Hepatic stellate cell (primary cell): ENCODE measurements around the gene SYTL3.

Experiments used
- DNase-seq: peaks from one replicate; pipeline ENCODE4 v3.0.0; 2011; ENCODE audit warnings: low spot score

Gene SYTL3

DNA sequence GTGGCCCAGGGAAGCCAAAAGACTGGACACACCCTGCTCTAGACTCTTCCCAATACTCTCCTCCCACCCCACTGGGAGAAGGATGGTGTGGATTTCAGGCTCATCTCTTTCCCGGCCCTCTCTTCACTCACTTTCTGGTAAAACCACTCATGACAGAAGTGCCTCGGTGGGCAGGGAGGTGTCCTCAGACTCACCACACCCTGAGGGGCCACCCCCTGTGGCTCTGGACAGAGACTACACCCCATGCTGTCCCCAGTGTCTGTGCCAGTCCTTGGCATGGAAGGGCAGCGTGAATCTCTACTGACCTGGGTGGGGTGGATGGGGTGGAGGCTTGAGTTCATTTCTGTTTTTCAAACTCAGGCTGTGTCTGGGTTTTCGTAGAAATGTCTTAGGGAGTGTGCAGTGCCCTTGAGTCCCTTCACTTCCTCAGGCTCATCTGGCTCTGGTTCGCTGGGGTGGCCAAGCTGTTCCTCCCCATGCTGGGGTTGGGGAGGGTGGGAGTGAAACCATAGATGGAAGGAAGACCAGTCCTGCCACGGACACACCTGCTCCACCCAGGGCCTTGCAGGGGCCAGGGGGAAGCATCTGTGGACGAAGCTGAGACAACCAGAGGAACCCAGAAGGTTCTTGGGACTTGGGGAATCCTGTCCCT is 110.2 kb downstream of the SYTL3 start:
- DNase-seq: no peak

DNA sequence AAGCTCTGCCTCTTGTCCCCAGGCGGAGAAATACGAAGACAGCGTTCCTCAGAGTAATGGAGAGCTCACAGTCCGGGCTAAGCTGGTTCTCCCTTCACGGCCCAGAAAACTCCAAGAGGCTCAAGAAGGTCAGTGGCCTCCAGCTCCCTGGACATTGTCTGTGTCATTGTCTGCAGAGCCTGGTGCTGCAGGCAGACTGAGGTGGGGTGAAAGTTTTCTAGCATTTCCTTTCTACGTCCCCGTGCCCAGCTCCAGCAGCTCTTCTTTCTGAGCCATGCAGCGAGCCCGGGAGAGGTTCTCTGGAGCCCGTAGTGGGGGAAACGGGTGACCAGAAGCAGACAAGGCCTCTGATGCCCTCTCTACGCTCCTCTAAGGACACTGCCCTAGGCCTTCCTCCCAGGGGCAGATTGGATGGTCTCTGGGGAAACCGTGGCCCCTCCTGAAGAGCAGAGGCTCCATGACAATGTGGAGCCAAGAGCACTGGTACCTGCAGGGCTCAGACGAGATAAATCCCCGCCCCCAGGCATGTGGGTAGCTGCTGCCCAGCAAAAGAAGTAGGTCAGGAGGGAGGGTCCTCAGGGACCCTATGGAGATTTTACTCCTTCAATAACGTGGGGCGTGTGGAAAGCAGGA is 110.9 kb downstream of the SYTL3 start:
- no peak for DNase-seq

DNA sequence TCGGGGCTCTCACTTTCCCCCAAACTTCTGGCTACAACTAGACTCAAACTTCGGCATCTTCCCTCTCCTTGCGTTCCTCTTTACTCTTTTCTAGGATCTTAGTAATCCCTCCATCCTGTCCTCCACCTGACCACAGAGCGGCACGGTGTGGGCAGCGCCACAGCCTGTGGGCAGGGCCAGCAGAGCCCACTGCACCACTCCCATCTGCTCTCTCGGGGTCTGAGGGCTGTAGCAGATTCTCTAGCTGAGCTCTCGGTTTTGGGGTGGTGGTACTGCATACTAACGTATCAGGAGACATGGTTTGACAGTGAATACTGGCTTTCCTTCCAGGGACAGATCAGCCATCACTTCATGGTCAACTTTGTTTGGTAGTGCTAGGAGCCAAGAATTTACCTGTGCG is 111.9 kb downstream of the SYTL3 start:
- no peak for DNase-seq

DNA sequence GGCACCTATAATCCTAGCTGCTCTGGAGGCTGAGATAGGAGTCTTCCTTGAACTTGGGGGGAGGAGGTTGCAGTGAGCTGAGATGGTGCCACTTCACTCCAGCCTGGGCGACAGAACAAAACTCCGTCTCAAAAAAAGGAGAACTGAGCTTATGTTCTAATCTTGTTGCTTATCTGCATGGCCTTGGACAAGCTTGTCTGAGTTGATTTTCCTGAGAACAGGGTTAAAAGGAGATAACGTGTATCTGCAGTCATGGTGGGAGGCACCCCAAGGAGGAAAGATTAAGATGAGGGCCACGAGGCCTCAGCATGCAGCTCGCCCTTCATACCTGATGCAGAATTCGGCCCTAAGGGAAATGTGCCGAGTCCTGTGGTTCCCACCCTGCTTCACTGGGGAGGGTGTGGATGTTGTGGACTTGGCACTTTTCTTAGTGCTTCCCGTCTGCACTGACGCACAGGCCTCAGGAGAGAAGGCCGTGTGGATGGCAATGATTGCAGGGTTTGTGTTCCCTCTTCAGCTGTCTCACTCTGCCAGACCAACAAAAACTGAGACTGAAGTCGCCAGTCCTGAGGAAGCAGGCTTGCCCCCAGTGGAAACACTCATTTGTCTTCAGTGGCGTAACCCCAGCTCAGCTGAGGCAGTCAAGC is 113.1 kb downstream of the SYTL3 start:
- no peak for DNase-seq

DNA sequence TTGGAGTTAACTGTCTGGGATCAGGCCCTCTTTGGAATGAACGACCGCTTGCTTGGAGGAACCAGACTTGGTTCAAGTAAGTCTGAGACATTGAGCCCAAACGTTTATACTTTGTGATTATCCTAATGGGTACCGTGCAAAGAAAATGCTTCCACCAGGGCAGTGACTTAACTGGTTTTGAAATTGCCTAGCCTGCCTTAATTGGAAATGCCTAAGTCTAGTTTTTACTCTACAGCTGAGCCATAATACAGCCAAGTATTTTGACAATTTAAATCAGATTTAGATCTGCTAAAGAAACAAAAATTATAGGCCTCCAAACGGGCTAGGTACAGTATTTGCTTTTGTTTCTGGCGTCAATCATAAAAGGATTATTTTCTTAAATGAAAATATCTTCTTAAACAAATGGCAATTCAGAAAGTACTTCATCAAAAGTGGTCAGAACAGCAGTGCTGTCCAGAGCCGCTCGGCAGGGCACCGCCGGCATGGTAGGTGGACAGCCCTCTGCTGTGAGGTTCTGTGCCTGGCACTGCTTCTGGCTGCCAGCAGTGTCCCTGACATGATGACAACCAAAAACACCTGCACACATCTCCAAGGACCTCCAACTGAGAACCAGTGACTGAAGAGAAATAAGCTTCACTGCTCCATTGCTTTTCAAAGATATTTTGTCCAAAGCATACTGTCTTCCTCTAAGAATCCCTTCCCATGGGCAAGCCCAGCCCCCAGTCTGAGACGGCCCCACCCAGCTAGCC is 113.8 kb downstream of the SYTL3 start:
- no peak for DNase-seq

DNA sequence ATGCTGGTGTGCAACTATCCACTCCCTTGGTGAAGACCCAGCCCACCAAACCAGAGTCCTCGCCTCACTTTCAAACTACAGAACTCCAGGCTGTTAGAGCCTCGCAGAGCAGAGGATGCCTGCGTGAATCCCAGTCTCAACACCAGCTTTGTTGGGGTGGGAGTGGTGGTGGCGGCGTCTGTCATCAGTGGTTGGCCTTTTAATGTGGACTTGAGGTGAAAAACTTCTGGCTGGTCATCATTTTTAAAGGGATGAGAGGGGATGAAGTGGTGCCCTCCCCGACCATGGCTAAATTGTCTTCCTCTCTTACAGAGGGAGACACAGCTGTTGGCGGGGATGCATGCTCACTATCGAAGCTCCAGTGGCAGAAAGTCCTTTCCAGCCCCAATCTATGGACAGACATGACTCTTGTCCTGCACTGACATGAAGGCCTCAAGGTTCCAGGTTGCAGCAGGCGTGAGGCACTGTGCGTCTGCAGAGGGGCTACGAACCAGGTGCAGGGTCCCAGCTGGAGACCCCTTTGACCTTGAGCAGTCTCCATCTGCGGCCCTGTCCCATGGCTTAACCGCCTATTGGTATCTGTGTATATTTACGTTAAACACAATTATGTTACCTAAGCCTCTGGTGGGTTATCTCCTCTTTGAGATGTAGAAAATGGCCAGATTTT is 114.5 kb downstream of the SYTL3 start:
- DNase-seq: no peak

DNA sequence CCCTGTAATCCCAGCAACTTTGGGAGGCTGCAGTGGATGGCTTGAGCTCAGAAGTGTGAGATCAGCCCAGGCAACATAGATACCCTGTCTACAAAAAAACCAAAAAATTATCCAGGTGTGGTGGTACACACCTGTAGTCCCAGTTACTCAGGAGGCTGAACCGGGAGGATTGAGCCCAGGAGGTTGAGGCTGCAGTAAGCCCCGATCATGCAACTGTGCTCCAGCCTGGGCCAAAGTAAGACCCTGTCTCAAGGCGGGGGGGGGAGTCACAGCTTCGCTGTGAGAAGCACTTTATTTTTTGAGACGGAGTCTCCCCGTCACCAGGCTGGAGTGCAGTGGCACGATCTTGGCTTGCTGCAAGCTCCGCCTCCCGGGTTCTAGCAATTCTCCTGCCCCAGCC is 115.1 kb downstream of the SYTL3 start:
- DNase-seq: no peak

DNA sequence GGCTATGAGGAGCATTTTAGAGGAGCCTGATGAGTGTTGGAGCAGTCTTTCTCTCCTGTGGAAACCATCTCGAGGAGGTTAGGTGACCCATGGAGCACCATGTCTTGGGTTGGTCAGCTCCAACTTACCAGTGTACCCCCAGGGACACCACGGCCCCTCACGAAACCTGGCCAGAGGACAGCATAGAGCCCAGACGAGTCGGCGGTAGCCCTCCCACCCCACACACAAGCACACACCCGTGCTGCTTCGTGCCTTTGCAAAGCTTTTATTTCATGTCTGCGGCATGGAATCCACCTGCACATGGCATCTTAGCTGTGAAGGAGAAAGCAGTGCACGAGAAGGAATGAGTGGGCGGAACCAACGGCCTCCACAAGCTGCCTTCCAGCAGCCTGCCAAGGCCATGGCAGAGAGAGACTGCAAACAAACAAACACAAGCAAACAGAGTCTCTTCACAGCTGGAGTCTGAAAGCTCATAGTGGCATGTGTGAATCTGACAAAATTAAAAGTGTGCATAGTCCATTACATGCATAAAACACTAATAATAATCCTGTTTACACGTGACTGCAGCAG is 115.7 kb downstream of the SYTL3 start:
- DNase-seq: no peak

DNA sequence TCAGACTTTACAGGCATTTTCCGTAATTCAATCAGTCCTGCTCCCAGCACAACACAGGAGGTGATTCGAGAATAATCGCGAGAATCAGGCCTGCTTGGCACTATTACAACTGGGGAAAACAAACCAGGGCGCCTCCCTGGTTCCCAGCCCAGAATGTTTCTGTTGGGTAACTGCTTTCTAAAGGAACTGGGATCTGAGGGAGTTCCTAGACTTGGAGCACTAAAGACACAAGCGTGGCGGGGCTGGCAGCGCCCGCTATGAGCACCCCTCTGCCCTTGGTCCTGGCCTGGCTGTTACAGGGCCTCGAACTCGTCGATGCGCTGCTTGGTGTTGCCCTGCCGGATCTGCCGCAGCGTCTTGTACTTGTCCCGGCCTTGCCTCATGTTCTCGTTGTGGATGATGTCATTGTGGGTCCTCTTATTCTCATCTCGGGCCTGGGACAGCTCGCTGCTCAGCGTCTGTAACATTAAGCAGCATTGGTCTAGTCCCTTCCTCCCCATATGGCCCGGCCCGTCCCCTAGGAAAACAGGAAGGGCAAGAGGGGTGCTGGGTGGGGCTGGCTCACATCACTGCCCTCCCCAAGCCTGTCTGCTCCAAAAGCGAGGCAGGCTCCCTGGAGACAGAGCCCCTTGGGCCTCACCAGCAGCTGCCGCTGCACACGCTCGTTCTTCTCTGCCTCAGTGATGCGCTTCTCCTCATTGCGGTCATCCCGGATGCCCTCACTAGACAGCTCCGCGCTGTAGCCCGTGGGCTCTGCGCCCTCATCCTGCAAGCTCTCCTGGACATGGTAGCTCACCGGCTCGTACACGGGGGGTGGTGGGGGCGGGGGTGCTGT is 117.0 kb downstream of the SYTL3 start:
- DNase-seq: no peak

DNA sequence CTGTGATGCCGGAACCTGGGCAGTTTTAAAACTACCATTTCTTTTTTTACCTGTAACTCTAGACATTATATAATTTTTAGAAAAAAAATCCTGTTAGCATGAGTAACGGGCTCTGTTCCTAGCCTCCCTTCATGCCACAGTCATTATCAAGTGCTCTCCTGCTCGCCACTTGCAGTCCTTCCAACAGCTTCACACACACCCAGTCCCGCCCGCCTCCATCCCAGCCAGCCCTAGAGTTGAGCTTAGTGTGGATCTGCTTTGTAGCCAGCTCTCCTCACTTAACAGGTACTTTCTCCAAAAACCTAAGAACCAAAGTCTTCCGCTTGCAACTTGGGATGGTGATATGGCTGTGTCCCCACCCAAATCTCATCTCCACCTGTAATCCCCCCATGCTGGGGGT is 117.9 kb downstream of the SYTL3 start:
- no peak for DNase-seq

DNA sequence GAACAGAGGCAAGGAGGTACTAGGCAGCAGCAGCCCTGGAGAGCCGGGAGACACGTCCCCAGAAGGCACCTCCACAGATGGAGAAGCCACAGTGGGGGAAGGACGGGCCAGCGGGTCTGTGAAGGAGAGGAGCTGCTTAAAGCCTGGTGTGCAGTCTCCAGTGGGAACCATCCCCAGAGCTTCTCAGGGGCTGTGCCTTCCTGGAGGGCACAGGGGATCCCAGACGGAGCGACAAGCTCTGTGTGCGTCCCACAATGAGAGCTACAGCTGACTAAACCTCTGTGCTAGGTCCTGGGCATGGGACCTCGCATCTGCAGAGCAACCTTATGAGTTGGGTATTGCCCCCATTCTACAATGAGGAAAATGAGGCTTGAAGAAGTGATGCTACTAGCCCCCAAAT is 118.6 kb downstream of the SYTL3 start:
- DNase-seq: no peak

DNA sequence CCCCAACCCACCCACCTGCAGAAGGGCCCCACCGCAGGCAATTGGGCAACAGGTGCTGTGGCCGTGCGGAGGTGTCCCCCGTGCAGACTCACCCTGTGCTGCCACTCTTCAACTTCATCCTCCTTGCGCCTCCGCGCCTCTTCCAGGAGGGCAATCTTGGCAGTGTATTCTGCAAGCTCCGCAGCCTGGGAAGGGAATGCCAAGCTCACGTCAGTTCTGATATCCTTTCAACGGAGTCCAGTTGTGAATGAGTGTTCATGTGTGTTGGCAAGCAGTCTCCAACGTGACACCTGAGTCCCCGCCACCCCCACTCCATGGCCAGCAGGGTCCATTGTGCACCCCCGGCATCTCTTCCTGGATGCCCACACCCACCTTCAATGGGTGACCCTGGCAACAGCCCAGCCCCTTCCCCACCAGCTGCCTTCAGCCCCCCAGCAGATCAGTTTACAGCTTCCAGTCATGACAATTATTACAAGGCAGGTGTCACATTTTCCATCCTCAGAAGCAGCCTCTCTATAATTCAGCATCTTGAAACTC is 119.4 kb downstream of the SYTL3 start:
- DNase-seq: no peak

DNA sequence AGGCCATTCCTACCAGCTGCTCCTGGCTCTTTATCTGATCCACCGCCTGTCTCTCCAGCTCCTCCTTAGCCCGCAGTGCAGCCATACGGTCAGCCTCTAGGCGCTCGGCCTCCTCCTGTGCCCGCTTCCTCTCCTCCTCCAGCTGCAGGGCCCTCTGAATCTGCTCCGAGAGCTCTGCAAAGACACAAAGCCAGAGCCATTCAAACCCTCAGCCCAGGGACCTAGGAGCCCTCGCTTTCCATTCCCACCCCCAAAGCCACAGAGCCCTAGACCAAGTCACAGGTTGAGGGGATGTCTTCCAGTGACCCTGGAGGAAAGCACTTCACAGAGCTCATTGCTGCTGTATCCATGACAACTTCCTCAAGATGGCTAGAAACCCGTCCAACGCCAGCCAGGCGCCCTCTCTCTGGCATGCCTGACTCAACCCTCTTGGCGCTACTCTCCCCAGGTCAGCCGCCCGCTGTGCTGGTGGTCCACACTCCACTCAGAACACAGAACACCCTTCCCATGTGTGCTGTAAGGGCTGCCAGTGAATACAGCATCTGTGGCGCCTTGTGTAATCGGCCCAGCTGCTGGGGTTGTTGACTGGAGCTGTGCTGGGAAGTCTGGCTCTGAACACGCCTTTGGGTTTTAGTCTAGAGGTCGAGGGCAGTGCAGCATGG is 120.0 kb downstream of the SYTL3 start:
- DNase-seq: no peak

DNA sequence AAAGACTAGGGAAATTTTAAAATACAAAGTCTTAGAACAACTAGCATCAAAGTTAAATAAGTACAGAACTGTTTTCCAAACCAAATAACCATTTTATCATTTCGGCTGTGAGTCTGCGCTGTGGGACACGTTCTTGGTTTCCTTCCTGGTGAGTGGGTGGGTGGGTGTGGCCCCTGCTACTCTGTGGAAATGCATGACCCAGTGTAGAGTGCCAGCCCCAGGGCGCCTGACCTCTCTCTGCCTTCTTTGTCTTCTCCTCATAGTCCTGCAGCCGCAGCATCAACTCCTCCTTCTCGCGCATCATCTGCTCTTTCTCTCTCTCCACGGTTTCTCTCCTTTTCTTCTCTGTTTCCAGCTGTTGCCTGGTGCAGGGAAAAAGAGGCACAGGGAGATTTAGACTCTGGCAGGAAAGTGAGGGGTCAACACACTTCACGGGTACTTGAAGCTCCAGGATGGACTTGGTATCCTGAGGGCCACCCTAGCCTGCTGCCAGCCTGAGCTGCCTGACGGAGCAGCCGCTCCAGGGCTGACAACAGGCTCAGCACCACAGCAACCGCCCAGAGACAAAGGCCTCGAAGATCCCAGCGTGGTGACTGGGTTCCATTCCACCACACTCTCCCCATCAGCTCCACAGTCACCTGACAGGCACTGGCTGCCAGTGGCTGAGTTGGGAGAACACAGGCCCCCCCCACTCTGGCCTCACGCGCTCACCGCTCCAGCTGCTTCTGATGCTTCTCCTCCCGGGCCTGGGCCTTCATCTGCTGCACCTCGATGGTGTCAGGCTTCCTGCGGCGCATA is 120.9 kb downstream of the SYTL3 start:
- DNase-seq: no peak

DNA sequence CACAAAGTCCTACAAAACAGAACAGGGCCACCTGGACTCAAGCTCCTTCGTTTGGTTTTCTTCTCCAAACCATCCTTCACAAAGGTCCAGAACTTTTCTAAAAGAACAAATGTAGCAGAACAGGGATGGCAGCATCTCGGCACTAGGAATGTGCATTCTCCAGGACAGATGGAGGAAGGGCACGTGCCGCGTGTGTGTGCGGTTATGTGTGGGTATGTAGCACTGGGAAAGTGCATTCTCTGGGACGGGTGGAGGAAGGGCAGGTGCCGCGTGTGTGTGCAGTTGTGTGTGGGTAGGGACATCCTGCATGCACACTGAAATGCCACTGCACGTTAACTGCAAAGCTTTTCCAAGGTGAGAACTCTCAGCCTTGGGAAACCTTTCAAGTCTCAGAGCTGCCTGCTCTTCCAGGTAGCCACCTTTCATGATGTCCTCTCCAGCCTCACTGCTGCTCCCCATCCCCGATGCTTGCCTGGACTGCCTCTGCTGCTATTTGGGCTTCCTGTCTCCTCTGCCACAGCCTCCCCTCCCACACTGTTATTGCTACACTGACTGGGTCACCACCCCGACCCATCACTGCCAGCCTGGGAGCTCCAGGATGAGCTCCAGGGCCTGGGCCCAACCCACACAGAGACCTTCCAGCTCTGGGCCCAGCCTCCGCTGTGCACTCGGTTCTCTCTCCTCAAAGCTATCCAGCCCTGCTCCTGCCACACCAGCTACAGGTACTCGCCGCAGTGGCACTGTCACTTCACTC is 121.7 kb downstream of the SYTL3 start:
- DNase-seq: no peak

DNA sequence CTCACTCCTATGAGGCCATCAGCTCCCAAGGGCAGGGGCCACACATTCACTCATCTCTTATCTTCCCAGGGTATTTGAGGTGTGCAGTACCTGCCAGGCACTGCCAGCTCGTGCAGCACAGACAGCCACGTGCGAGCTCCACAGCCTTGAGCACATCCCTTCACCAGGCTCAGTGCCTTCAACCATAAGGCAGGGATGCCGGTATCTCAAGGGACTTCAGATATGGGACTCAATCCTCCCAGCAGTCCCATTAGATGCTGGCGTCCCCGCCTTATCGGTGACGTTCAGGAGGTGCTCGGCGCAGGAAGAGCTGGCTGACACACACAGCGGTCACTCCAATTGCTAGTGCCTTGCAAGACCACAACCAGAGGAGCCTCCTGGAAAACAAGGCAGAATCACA is 122.3 kb downstream of the SYTL3 start:
- no peak for DNase-seq

DNA sequence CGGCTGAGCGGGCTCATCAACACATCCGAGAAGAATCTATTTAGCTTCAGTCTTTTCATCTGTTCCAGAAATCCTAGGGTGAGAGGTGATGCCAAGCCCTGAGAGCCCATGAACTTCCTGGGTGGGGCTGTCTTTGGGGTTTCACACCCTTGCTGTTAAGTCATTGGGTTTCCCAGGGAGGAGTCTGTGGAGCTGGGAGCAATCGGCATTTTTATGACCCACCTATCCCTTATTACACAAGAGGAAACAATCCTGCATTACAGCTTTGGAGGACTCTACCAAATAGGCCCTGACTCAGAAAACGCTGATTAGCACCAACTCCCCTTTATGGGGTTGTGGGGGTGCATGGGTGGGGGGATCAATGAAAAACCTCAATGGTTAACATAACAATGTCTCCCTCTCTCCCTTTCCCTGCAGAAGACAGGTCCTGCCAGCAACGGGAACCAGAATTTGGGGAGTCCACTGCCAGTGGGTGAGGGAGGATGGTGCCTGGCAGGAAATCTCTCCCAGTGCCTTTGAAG is 123.1 kb downstream of the SYTL3 start:
- no peak for DNase-seq
